Activated T-helper 1 cell treated with anti-CD3 and anti-CD28 coated beads, Interleukin-12 subunit alpha, Interleukin-12 subunit beta, Interleukin-2, Interleukin-4 antibody, amounts not matched to agents 30 ng/mL and 10 ng/mL and 1 ng/mL, durations not matched to agents 14 hours and 24 hours and 36 hours (primary cell): ENCODE results near the gene COMT. TPM values are rescaled to one million over a fixed set of nuclear protein-coding genes. Genes with fewer than 3 reads are reported as not detected.

Experiments
- DNase-seq: peaks from one replicate; pipeline ENCODE4 v3.0.0; 2021; ENCODE audit warnings: low spot score
- H3K27ac Mint-ChIP-seq: one replicate; pipeline ENCODE4 v1.8.0; 2021; ENCODE audit warnings: mild to moderate bottlenecking, mixed read lengths
- H3K27me3 Mint-ChIP-seq: one replicate; pipeline ENCODE4 v1.8.0; 2022; ENCODE audit warnings: mild to moderate bottlenecking, moderate library complexity, mixed read lengths; ENCODE audit not compliant: insufficient read depth
- H3K36me3 Mint-ChIP-seq: one replicate; pipeline ENCODE4 v1.8.0; 2021; ENCODE audit warnings: low read depth, mixed read lengths
- H3K4me1 Mint-ChIP-seq: one replicate; pipeline ENCODE4 v1.8.0; 2021; ENCODE audit warnings: low read depth, mixed read lengths
- H3K4me3 Mint-ChIP-seq: one replicate; pipeline ENCODE4 v1.8.0; 2021; ENCODE audit warnings: mild to moderate bottlenecking, moderate library complexity, mixed read lengths
- H3K9me3 Mint-ChIP-seq: one replicate; pipeline ENCODE4 v1.8.0; 2021; ENCODE audit warnings: mixed read lengths
- intact Hi-C: fragments of 100-400 bp; cut with micrococcal nuclease; formaldehyde crosslinking; loops from one replicate; pipeline ENCODE4 v1.15.1; 2024
- total RNA-seq: library from RNA; stranded (reverse); gene quantifications from 2 replicates; pipeline ENCODE4 v1.2.3, GENCODE V29; 2022

The COMT gene
- total RNA-seq, 1 donor from 2014 or later: 99.4 TPM

GRCh38 chr22:19991645-19992451 lies 50.3 kb downstream of the COMT start:
- Mint-ChIP-seq H3K36me3 (no peaks in the 10 kb centered on the region), H3K9me3 (no peaks in the 10 kb centered on the region), H3K4me1 (no peaks in the 10 kb centered on the region), H3K4me3 (no peak overlapping the region), H3K27me3 (peaks cover 8% of the 10 kb centered on the region), H3K27ac (no peak overlapping the region)
- intact Hi-C loops: no loop called here
- no peak for DNase-seq

GRCh38 chr22:19992481-19992911 lies 50.9 kb downstream of the COMT start:
- Mint-ChIP-seq H3K4me3 (no peak overlapping the region), H3K36me3 (no peaks in the 10 kb centered on the region), H3K9me3 (no peaks in the 10 kb centered on the region), H3K4me1 (no peaks in the 10 kb centered on the region), H3K27me3 (peaks cover 8% of the 10 kb centered on the region), H3K27ac (no peak overlapping the region)
- intact Hi-C loops: no loop called here
- no peak for DNase-seq

- no peaks in the 10 kb centered on the region for H3K4me1 Mint-ChIP-seq
- intact Hi-C loops: no loop called here
- H3K36me3 Mint-ChIP-seq: no peaks in the 10 kb centered on the region
- no peaks in the 10 kb centered on the region for H3K9me3 Mint-ChIP-seq
- H3K4me3 Mint-ChIP-seq: no peak overlapping the region
- peaks cover 8% of the 10 kb centered on the region for H3K27me3 Mint-ChIP-seq
- no peak overlapping the region for H3K27ac Mint-ChIP-seq
- no peak for DNase-seq
These were observed 51.4 kb downstream of the COMT start for GRCh38 chr22:19992921-19993355.

- Mint-ChIP-seq H3K4me1 (no peaks in the 10 kb centered on the region), H3K9me3 (no peaks in the 10 kb centered on the region), H3K4me3 (no peak overlapping the region), H3K36me3 (no peaks in the 10 kb centered on the region), H3K27ac (no peak overlapping the region), H3K27me3 (peaks cover 6% of the 10 kb centered on the region)
- intact Hi-C loops: no loop called here
- no peak for DNase-seq
These were observed 52.4 kb downstream of the COMT start for GRCh38 chr22:19993926-19994325.

DNA sequence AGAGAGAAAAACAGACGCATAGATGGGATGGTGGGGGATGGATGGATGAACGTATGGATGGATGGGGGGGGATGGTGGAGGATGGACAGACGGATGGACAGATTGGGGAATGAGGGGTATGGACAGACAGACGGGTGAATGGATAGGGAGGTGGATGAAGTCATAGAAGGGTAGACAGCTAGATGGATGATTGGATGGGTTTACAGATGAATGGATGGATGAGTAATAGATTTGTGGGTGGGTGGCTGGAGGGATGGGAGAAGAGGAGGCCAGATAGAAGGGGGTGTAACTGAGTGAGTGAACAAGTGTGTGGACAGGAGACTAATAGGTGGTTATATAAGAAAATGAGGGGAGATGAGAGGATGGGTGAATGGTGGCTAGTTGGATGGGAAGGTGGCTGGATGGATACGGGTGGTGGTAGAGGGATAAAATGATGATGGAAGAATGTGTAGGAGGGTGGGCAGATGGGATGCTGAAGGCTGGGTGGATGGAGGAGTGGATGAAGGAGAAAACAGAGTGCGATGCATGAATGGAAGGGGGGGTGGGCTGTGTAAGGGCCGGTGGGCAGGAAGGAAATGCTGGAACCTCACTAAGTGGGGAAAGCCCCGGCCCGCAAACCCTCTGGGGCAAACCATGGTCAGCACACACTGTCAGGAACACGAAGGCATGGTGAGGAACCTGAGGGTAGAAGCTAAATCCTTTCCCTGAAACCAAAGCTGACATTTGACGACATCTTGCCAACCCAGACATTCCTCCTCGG lies 53.5 kb downstream of the COMT start:
- no peak for DNase-seq
- intact Hi-C loops: no loop called here
- H3K4me3 Mint-ChIP-seq: no peak overlapping the region
- no peaks in the 10 kb centered on the region for H3K36me3 Mint-ChIP-seq
- H3K27ac Mint-ChIP-seq: peak overlapping the region; percentile 4
- no peaks in the 10 kb centered on the region for H3K9me3 Mint-ChIP-seq
- no peaks in the 10 kb centered on the region for H3K4me1 Mint-ChIP-seq
- peaks cover 4% of the 10 kb centered on the region for H3K27me3 Mint-ChIP-seq

DNA sequence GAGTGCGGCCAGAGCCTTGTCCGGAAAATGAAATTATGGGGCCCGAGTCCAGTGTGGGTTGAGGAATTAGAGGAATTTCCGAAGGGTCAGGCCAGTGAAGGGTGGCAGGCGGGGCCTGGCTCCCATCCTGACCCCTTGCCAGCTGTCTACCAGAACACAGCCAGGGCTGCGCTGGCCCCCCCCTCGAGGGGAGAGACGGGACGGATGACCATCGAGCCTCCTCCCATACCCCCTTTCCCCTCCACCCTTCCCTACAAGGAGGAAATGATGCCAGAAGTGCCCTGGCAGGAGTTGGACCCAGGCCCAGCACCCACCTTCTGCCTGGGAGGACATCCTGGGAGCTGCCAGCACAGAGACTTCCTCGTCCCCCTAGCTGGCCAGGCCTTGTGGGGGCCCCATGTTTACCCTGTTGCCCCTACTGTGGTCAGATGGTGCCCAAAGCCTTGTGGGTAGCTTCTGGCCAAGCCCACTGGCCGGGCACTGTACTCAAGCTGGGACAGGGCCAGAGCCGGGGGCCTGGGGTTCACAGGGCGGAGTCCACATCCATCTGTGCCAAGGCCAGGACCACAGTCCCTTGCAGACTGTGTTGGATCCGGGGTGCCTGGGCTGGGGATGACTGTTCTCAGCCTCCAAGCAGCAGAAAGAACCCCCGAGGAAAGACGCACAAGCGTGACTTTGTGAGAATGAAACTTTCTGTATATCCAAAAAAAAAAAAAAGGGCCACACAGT lies 54.2 kb downstream of the COMT start:
- Mint-ChIP-seq H3K27ac (no peak overlapping the region), H3K4me1 (no peaks in the 10 kb centered on the region), H3K27me3 (peaks cover 3% of the 10 kb centered on the region), H3K4me3 (no peak overlapping the region), H3K36me3 (no peaks in the 10 kb centered on the region), H3K9me3 (no peaks in the 10 kb centered on the region)
- intact Hi-C loops: no loop called here
- no peak for DNase-seq

DNA sequence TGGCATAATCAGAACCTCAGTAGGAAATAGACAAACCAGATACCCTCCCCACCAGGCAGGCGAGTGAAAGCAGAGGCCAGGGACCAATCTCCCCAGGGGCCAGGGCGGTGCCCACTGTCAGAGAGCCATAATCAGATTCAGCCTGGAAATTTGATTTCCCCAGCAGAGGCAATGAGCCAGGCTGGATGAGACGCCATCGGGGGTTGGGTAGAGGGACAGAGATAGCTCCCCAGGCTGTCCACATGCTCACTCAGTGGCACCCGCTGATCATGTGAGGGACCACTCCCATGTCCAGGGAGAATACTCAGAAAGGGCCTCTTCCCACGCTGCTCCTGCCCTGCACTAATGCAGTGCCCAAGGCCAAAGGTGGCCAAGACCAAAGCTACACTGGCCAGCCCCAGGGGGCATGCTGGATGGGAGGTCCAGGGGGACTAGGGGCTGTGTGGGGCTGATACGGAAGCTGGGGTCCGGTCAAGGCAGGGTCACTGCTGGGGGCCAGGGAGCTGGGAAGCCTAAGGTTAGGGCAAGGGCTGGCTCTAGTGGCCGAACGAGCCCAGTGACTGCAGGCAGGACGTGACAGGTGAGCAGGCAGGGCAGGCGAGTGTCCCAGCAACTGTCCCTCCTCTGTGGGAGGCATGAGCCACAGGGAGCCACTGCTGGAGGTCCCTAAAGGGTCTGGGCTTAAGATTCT lies 55.3 kb downstream of the COMT start:
- no peak overlapping the region for H3K4me3 Mint-ChIP-seq
- H3K27ac Mint-ChIP-seq: no peak overlapping the region
- H3K36me3 Mint-ChIP-seq: no peaks in the 10 kb centered on the region
- H3K27me3 Mint-ChIP-seq: peaks cover 5% of the 10 kb centered on the region
- H3K9me3 Mint-ChIP-seq: no peaks in the 10 kb centered on the region
- DNase-seq: no peak
- intact Hi-C loops: no loop called here
- H3K4me1 Mint-ChIP-seq: no peaks in the 10 kb centered on the region

DNA sequence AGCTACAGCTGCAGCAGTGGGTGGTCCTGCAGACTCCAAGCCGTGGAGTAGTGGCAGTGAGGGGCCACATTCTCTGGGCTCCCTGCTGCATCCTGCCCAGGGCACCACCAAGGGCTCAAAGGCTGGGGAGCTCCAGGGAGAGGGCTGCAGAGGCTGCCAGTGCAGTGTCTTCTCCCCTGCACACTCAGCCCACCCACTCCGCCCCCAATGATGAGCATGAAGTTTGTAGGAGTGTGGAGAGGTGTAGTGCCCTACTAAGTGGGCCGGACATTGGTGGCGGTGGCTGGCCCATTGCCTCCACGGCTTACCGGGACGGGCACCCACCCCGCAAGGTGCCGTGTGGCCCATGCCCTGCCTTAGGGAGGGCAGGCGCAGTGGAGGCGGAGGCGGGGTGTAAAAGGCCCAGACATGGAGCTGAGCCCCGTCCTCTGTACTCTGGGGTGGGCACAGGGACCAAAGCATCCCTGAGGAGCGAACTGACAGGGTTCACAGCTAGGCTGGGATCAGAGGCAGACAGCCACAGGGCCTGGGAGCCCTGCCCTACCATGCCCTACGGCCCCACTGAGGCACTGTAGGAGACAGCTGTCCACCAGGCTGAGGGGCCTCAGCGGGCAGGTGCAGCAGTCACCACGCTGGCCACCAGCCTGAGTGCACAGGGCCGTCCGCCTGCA lies 56.1 kb downstream of the COMT start:
- peaks cover 5% of the 10 kb centered on the region for H3K27me3 Mint-ChIP-seq
- H3K27ac Mint-ChIP-seq: no peak overlapping the region
- no peaks in the 10 kb centered on the region for H3K9me3 Mint-ChIP-seq
- H3K36me3 Mint-ChIP-seq: no peaks in the 10 kb centered on the region
- no peak for DNase-seq
- H3K4me1 Mint-ChIP-seq: no peaks in the 10 kb centered on the region
- intact Hi-C loops: no loop called here
- no peak overlapping the region for H3K4me3 Mint-ChIP-seq

DNA sequence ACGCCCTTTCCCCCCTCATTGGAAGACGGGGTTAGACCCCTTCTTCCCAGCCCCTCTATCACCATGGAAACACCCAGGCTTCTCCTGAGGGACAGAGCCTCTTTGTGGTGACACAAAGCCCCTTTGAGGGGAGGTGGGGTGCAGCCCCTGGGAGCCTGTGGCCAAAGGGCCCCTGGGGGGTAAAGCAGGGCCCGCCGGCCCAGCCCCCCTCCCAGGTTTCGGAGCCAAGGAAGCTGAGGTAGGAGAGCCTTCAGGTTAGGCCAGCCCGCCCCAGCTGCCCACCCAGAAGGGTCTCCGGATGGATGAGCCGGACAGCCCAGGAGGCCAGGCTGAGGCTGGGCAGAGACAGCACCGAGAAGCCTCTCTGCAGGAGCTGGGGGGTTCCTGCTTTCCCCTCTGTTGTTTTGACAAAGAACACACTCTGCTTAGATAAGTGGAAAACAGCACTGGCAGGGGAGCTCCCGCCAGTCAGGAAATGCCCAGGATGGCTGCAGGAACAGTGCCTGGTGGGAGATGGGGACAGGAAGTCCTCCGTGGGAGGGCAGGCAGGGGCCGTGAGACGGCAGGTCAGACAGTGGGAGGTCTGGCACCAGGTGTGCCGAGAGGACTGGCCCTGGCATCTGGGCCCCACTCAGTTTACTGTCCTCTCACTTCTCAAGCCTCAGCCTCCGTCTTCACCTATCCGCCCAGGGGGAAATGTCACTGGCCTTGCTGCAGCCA lies 56.8 kb downstream of the COMT start:
- DNase-seq: no peak
- Mint-ChIP-seq H3K27ac (no peak overlapping the region), H3K36me3 (no peaks in the 10 kb centered on the region), H3K4me1 (no peaks in the 10 kb centered on the region), H3K4me3 (no peak overlapping the region), H3K27me3 (peaks cover 5% of the 10 kb centered on the region), H3K9me3 (peaks cover 7% of the 10 kb centered on the region)
- intact Hi-C loops: no loop called here

- Mint-ChIP-seq H3K9me3 (peaks cover 15% of the 10 kb centered on the region), H3K27ac (no peak overlapping the region), H3K27me3 (peaks cover 5% of the 10 kb centered on the region), H3K36me3 (no peaks in the 10 kb centered on the region), H3K4me3 (no peak overlapping the region), H3K4me1 (no peaks in the 10 kb centered on the region)
- no peak for DNase-seq
- intact Hi-C loops: no loop called here
These were observed 57.6 kb downstream of the COMT start for GRCh38 chr22:19998991-19999820.
